NCI-H2029 treated with DMSO at 0.1 percent for 48 hours (cell line): ENCODE results near the gene MPHOSPH8.
"Not testable (repeated sequence)": the region's sequence is repeated elsewhere in the genome, so short reads cannot be mapped to it uniquely, and the experiment has no call there.

Source experiments
- DNase-seq: peaks from one replicate; lab custom pipeline; 2025; lab: John Stamatoyannopoulos, UW

MPHOSPH8 gene

DNA sequence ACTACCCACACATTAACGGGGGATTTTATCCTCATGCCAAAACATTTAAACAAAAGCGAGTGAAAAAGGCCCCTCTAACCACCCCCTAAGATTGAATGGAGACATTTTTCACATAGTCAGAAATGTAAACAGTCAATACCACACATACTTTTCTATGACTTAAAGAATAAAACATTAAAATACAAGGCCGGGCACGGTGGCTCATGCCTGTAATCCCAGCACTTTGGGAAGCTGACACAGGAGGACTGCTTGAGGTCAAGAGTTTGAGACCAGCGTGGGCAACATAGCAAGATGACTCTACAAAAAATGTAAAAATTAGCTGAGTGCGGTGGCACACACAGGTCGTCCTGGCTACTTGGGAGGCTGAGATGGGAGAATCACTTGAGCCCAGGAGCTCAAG lies 47.3 kb downstream of the MPHOSPH8 start:
- no peak for DNase-seq

DNA sequence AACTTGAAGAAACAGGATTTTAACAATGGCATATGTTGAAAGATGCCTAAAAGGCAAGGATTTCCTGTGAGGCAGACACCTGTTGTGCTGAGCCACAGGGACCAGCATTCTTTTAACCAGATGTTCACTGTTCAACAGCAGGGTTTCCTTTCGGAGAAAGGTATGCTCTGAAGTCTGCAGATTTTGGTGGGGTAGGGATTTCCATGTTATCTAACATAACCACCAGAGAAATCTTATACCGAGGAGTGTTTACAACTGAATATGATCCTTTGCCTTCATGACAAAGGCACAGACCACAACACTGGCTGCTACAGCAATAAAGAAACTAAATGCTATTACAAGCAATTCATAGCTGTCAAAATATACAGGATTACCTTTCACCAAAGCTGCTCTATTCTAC lies 48.1 kb downstream of the MPHOSPH8 start:
- no peak for DNase-seq

DNA sequence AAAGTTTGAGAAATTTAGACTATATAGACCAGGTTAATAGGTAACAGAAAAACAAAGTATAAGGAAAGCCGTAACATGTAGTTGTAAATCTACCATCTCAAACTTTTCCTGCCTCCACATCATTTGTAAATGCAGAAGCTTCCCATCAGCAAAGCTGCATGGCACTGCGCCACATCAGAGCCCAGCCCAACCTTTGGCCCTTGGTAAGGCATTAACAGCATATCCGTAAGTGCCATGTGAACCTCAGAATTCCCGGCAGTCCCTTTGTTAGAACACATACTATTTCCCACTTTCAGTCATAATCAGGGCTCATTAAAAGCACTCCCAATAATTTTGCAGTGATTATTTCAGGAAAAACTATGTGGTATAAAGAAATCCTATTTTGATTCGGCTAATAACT lies 51.6 kb downstream of the MPHOSPH8 start:
- no peak for DNase-seq

DNA sequence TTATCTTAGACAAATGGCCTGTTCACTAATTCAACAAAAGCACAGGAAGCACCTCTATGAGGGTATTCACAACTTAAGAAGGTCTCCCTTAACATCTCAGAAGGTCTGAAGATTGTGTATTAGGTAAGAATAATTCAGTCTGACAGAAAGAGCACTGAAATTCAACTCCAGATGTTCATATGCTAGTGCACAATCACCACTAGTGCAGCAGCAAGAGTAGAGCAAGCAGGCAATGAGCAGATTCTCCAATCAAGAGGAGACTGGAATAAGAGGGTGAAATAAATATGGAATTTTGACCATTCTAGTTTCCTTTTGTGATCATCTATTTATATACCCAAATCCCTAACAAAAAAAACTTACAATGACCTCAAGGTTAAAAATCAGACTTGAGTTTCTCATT lies 52.0 kb downstream of the MPHOSPH8 start:
- no peak for DNase-seq

DNA sequence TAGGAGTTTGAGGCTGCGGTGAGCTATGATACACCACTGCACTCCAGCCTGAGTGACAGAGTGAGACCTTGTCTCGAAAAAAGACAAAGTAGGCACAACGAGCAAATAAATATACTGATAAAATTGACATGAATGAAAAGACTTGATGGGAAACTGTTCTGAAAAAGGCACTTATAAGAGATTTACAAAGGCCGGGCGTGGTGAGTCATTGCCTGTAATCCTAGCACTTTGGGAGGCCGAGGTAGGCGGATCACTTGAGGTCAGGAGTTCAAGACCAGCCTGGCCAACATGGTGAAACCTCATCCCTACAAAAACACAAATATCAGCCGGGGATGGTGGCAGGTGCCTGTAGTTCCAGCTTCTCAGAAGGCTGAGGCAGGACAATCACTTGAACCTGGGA lies 58.0 kb downstream of the MPHOSPH8 start:
- DNase-seq = not testable (repeated sequence)

DNA sequence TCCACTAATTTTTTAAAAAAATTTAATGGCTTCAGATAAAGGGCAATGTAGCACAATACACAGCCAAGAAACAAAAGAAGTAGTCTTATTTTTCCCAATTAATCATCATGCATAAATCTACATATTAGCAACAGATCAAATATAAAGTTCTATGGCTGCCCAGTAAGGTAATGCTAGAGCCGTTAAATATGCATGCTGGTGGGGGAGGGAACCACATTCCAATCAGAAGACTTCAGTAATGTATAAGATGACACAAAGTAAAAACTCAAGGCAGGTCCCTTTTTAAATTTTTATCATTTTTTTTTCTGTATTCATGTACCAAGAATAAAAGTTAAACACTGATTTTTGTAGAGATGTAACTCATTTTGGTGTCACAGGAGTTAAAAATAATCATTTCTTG lies 62.0 kb downstream of the MPHOSPH8 start:
- no peak for DNase-seq

- DNase-seq = no peak
These were observed 62.4 kb downstream of the MPHOSPH8 start for GRCh38 chr13:19695829-19696228.

DNA sequence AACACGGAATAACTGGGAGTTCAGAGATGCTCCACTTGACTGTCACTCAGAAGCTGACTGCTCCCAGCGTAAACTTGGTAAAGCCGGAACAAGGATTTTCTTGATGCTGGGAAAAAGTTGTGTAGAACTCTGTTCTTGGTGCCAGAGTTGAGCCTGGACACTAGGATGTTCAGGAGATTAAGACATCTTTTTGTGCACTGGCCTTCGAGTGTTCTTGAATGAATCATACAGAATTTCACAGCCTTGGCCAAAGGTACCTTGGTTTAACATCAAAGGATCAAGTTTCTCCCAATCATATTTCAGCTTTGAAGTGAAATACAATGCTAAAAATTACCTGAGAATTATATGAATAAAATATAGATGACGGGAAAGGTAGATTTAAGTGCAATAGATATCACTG lies 67.5 kb downstream of the MPHOSPH8 start:
- not testable (repeated sequence) for DNase-seq

GRCh38 chr13:19701619-19702018 lies 68.2 kb downstream of the MPHOSPH8 start:
- DNase-seq = not testable (repeated sequence)

GRCh38 chr13:19704256-19704655 lies 70.8 kb downstream of the MPHOSPH8 start:
- not testable (repeated sequence) for DNase-seq

DNA sequence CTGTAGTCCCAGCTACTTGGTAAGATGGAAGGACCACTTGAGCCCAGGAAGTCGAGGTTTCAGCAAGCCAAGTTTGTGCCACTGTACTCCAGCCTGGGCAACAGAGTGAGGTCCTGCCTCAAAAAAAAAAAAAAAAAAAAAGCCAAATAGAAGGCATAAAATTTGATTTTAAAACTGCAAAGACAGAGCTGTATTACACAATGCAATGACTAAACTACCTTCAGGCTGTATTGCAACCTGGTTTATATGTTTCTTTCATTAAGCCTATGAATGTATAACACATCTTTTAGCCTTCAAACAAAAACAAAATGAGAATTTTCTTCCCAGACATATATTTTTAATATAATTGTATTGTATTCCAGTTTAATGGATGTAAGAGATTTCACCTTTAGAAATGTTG lies 75.6 kb downstream of the MPHOSPH8 start:
- not testable (repeated sequence) for DNase-seq

- not testable (repeated sequence) for DNase-seq
These were observed 76.3 kb downstream of the MPHOSPH8 start for GRCh38 chr13:19709782-19710181.

- no peak for DNase-seq
These were observed 79.9 kb downstream of the MPHOSPH8 start for GRCh38 chr13:19713186-19713965.

DNA sequence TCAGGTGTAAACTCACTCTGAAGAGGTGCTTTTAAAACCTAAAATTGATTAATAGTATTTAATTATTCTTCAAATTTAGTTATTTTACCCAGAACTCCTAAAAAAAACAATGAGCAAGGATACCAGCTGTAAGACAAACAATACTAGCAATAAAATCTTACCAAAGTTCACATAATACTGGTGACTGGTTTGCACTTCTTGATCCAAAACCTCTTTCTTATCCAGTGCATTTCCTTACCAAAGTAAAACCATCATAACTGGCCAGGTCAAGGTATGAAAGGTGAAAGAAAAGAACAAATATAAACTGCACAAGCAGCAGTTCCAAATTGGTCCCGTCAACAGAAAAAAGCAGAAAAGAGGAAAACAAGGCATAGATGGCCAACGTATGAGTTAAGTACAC lies 86.6 kb downstream of the MPHOSPH8 start:
- no peak for DNase-seq
